ENCODE results near the gene TEX29.

TEX29 gene

DNA sequence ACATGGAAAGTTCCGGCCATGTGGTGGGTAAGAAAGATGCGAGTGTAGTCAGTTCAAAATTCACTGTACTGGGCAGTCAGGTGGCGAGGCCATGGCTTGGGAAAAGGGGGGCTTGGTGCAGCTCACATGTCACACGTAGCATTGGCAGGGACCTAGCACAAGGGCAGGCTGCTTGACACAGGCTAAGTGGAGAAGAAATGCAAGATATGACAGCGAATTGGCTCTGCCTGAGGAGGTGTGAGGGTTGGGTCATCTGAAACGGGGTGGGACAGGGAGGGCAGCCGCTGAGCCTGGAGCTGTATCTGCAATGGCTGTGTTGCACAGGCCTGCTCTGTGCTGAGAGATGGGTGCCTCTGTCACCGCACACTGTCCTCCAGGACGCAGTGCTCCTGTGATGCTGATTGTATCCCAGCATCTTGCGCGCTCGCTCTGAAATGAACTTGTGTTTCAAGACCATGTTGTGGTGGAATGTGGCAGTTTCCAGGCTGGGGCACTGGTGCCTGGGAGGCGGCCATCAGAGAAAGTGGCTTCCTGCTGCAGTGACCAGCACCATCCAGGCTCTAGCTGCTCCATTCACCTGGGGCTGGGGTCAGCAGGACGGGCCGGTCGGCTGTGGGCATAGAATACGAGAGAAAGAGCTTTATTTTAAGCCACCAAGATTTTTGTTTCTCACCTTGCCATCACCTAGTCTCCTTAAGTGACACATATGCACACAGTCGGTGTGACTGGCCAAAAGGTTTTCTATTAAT is 70.3 kb downstream of the TEX29 start:
- no peak for DNase-seq (ENCODE audit: low read depth)

- DNase-seq (ENCODE audit: low read depth), result peak; percentile 9
Measured at GRCh38 chr13:111392486-111392885, 72.0 kb downstream of the TEX29 start.

- no peak for DNase-seq (ENCODE audit: low read depth)
Measured at GRCh38 chr13:111393221-111393790, 72.9 kb downstream of the TEX29 start.

All from amniotic epithelial cell (primary cell).